HG02798 (cell line): ENCODE results near the gene COQ9.
"Not testable (repeated sequence)": the region's sequence is repeated elsewhere in the genome, so short reads cannot be mapped to it uniquely, and the experiment has no call there.

Experiments
- ATAC-seq: cut with Tn5 transposase; IDR thresholded peaks from one replicate; pipeline ENCODE4 v1.9.1; 2021; ENCODE audit warnings: mild to moderate bottlenecking; ENCODE audit not compliant: unreplicated experiment, poor library complexity

The COQ9 gene, protein sequence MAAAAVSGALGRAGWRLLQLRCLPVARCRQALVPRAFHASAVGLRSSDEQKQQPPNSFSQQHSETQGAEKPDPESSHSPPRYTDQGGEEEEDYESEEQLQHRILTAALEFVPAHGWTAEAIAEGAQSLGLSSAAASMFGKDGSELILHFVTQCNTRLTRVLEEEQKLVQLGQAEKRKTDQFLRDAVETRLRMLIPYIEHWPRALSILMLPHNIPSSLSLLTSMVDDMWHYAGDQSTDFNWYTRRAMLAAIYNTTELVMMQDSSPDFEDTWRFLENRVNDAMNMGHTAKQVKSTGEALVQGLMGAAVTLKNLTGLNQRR

GRCh38 chr16:57447186-57447962 lies at the start of gene COQ9, which contains the start of gene CIAPIN1:
TSS of gene COQ9 (plus strand) at chr16:57447479. CDS start at chr16:57447506, 27 bp downstream.
TSS of gene CIAPIN1 (minus strand) at chr16:57447385. CDS start at chr16:57440928, 6,457 bp downstream.
- ATAC-seq = peak; percentile 99

GRCh38 chr16:57397493-57397892 lies 49.8 kb upstream of the COQ9 start:
- not testable (repeated sequence) for ATAC-seq

- no peak for ATAC-seq
Observed at GRCh38 chr16:57401943-57402640, 45.2 kb upstream of the COQ9 start.

GRCh38 chr16:57403965-57404817 lies 43.1 kb upstream of the COQ9 start, which contains the start of gene CCL17:
TSS of gene CCL17 (plus strand) at chr16:57404767. CDS start at chr16:57413933, 9,166 bp downstream.
- no peak for ATAC-seq

DNA sequence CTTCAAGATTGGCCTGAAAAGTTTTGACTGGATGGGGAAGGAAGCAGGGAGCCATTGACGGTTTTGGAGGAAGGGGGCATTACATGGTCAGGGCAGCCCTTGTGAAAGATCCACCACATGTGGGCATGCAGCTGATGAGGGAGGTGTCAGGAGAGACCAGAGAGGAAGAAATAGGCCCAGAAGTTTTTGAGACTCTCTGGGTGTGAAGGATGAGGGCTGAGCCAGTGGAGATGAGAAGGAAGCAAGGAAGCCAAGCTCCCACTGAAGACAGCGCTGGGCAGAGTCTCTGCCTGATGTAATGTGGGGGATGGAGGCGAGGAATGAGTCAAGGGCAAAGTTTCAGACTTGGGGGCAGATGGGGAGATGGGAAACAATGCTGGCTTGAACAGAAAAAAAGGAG lies 42.2 kb upstream of the COQ9 start:
- ATAC-seq = no peak

DNA sequence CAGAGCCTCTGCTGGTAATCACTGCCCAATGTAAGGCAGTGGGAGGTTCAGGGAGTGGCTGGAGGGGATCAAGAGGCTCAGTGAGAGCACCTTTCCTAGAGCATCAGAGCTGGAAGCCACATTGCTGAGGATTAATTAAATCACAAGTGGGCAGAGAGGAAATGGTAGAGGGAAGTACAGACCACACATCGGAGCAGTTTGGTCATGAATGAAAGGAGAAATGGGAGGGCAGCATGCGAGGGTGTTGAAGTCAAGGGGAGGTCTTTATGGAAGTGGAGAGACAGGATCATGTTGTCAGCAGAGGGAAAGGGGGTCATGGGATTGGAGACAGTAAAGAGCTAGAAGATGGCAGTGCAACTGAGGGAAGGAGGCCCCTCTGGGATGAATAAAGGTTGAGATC lies 40.4 kb upstream of the COQ9 start:
- no peak for ATAC-seq

- no peak for ATAC-seq
Observed at GRCh38 chr16:57407521-57408353, 39.5 kb upstream of the COQ9 start.

GRCh38 chr16:57409065-57409464 lies 38.2 kb upstream of the COQ9 start:
- no peak for ATAC-seq

- ATAC-seq = no peak
Observed at GRCh38 chr16:57409870-57410587, 37.2 kb upstream of the COQ9 start.

DNA sequence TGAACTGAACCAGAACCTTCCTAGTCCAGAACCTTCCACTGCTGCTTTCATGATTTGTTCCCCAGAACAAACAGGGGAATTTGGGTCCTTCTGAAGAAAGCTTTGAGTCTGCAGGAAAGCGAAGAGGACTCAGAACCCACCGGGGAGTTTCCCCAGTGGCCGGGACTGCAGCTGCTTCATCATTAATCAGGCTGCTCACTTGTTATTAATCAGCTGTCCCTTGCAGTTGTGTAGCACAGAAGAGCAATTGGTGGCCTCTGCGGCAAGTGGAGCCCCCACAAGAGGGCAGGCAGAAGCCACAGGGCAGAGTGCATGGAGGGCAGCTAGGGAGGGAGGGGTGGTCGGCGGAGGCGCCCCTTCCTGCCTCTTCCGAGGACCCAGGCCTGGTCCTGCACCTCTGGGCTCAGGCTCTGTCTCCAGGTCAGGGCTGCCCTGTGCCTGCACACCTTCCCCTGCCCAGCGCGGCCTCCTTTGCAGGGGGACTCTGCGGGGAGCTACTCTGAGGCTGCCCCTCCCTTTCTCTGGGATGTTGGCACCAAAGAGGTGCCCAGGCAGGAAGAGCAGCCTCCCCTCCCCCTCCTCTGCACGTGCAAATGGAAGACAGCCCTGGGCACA lies 35.8 kb upstream of the COQ9 start:
- no peak for ATAC-seq

DNA sequence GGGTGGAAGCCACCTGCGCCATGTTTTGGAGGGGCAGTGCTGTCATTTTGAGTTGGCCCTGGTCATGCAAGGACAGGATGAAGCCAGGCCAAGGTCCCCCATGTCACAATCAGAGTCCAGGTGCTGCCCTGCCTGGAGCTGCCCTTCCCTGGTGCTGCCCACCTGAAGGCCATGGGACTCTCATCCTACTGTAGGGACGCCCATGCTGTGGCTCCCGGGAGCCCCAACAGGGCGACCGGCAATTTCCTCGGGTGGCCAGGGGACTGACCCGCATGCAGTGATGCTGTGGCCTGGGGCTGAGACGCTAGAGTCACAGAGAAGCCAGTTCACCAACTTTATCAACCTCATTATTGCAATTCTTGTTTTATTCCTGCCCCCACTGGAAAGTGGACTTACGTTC lies 34.7 kb upstream of the COQ9 start:
- no peak for ATAC-seq

DNA sequence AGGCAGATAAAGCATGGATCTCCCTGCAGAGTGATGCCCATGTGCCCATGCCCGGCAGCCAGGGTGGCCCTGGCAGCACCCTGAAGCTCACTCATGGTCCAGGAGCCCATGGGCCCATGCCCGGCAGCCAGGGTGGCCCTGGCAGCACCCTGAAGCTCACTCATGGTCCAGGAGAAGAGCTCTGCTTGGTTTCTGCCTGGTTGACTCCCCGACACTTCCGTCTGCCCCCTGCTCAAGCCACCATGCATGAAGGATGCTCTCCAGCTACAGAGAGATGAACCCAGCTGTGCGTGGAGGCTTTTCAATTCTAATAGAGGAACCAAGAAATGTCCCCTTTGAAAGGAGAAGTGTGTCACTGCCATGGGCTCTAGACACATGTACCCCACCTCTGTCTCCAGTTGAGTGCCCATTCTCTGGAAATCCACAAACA lies 34.0 kb upstream of the COQ9 start:
- ATAC-seq = no peak

DNA sequence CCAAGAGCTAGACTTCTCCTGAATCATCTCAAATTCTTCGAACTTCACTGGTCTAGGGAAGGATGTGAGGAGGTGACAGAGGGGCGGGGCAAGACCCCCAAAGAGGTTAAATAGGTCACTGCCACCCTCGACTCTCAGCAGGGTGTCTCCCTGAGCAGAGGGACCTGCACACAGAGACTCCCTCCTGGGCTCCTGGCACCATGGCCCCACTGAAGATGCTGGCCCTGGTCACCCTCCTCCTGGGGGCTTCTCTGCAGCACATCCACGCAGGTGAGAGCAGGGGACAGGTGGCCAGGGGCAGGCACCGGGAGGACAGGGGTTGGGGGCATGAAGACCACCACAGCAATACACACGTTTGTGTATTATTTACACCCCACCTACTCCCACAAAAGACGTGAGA lies 33.5 kb upstream of the COQ9 start:
- ATAC-seq = no peak

DNA sequence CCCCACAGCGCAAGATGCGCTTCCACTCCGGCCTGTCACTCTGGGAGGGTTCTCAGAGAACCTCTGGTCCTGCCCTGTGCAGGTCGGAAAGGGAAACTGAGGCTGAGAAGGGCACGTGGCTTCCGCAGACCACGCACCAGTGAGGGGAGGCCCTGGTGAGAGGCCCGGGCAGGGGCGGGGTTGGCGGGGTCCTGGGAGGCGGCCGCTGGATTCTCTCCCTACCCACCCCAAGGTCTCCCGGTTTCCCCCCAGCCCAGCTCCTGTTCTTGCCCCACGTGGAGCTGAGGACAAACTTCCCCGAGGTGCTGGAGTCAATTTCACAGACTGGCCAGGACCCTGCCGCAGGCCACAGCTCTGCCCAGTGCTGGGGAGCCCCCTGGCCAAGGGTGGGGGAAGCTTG lies 31.2 kb upstream of the COQ9 start:
- ATAC-seq = no peak

DNA sequence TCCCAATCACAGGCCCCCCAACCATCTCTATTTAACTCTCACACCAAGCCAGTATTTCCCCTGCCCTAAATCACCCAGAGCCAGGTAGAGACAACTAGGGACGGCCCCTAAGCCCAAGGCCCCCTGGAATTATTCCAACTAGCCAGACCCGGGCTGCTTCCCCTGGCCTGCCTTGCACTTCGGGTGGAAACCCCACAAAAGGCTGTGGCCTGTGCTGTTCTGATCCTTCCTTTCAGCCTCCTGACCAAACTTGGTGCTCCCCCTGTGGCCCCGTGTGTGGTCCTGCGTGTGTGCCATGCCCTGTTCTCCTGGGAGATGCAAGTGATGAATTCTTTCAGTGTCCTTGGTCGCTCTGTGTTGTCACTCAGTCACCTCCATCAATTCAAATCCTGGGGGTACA lies 27.8 kb upstream of the COQ9 start:
- ATAC-seq = no peak

DNA sequence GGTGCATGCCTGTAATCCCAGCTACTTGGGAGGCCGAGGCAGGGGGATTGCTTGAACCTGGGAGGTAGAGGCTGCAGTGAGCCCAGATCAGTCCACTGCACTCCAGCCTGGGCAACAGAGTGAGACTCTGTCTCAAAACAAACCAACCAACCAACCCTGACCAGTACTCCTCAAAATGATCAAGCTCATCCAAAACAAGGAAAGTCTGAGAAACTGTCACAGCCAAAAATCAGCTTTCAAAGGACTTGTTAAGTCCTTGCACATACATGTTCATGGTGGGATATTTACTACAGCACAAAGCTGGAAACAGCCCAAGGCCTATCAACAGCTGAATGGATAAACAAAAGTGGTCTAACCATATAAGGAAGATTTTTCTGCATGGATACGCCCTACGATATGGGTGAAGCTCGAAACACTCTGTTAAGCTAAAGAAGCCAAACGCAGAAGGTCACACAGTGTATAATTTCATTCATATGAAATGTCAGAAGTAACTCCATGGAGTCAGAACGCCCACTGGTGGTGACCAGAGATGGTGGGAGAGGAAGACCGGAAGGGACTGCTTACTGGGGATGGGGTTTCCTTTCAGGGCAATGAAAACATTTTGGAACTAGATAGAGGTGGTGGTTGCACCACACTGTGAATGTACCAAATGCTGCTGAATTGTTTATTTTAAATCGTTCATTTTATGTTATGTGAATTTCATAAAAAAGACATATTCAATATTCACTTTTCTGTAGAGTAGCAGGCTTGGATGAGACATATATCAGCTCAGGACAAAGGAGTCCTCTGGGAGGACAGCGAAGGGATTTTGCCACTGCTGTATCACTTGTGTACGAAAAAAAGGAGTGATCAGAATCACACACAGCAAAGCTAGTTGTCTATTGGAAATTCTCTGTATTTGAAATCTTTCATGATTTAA lies 25.0 kb upstream of the COQ9 start:
- ATAC-seq = no peak

GRCh38 chr16:57423152-57423551 lies 24.1 kb upstream of the COQ9 start:
- no peak for ATAC-seq
